ENCODE measurements around the gene GTF2I.
A peak's percentile ranks its signal among the peaks of the same experiment; 100 is the strongest.
"Not testable (repeated sequence)": the region's sequence is repeated elsewhere in the genome, so short reads cannot be mapped to it uniquely, and the experiment has no call there.

GTF2I gene

GRCh38 chr7:74655324-74655723 lies 2.2 kb upstream of the GTF2I start:
- H3K27ac ChIP-seq: no peak overlapping the region
- H3K4me3 ChIP-seq (ENCODE audit: low read depth, low read length): no peak overlapping the region
- in situ Hi-C loops (cut with HindIII; ENCODE audit: low pct_ligation_motif_present, low sequenced_read_pairs): no loop called here
- H3K27me3 ChIP-seq (replicated peaks): no peaks in the 10 kb centered on the region
- TF ChIP-seq CTCF (IDR thresholded peaks at IDR 0.05; ENCODE audit: low read depth, low read length, missing control alignments): no peak
- no peaks in the 10 kb centered on the region for H3K36me3 ChIP-seq (replicated peaks)
- DNase-seq: no peak

GRCh38 chr7:74655768-74656440 lies 1.6 kb upstream of the GTF2I start:
- no peak for TF ChIP-seq CTCF (IDR thresholded peaks at IDR 0.05; ENCODE audit: low read depth, low read length, missing control alignments)
- in situ Hi-C loops (cut with HindIII; ENCODE audit: low pct_ligation_motif_present, low sequenced_read_pairs): no loop called here
- DNase-seq: no peak
- Histone ChIP-seq H3K36me3 (replicated peaks) (no peaks in the 10 kb centered on the region), H3K27ac (no peak overlapping the region), H3K4me3 (ENCODE audit: low read depth, low read length) (peak overlapping the region; percentile 77), H3K27me3 (replicated peaks) (no peaks in the 10 kb centered on the region)

- no peaks in the 10 kb centered on the region for H3K27me3 ChIP-seq (replicated peaks)
- in situ Hi-C loops (cut with HindIII; ENCODE audit: low pct_ligation_motif_present, low sequenced_read_pairs): no loop called here
- H3K36me3 ChIP-seq (replicated peaks): no peaks in the 10 kb centered on the region
- no peak for DNase-seq
- no peak for TF ChIP-seq CTCF (IDR thresholded peaks at IDR 0.05; ENCODE audit: low read depth, low read length, missing control alignments)
- no peak overlapping the region for H3K27ac ChIP-seq
- peak overlapping the region; percentile 77 for H3K4me3 ChIP-seq (ENCODE audit: low read depth, low read length)
Measured at GRCh38 chr7:74656441-74656836, 1.1 kb upstream of the GTF2I start.

- peak; percentile 94 for DNase-seq
- Histone ChIP-seq H3K4me3 (ENCODE audit: low read depth, low read length) (peak overlapping the region; percentile 77), H3K36me3 (replicated peaks) (no peaks in the 10 kb centered on the region), H3K27ac (peak overlapping the region; percentile 92), H3K27me3 (replicated peaks) (no peaks in the 10 kb centered on the region)
- in situ Hi-C loops (cut with HindIII; ENCODE audit: low pct_ligation_motif_present, low sequenced_read_pairs): no loop called here
- peak; percentile 30 for TF ChIP-seq CTCF (IDR thresholded peaks at IDR 0.05; ENCODE audit: low read depth, low read length, missing control alignments)
Measured at GRCh38 chr7:74656837-74657691, 454 bp upstream of the GTF2I start.

GRCh38 chr7:74658178-74659004 lies 873 bp downstream of the GTF2I start:
- DNase-seq: peak; percentile 86
- Histone ChIP-seq H3K36me3 (replicated peaks) (no peaks in the 10 kb centered on the region), H3K27ac (peak overlapping the region; percentile 92), H3K4me3 (ENCODE audit: low read depth, low read length) (peak overlapping the region; percentile 68), H3K27me3 (replicated peaks) (no peaks in the 10 kb centered on the region)
- TF ChIP-seq CTCF (IDR thresholded peaks at IDR 0.05; ENCODE audit: low read depth, low read length, missing control alignments): no peak
- in situ Hi-C loops (cut with HindIII; ENCODE audit: low pct_ligation_motif_present, low sequenced_read_pairs): no loop called here

- H3K27ac ChIP-seq; DNase-seq; H3K27me3 ChIP-seq (replicated peaks); H3K36me3 ChIP-seq (replicated peaks); in situ Hi-C loops (cut with HindIII; ENCODE audit: low pct_ligation_motif_present, low sequenced_read_pairs); H3K4me3 ChIP-seq (ENCODE audit: low read depth, low read length): not testable (repeated sequence)
Measured at GRCh38 chr7:74660202-74660601, 2.7 kb downstream of the GTF2I start.

GRCh38 chr7:74661836-74662794 lies 4.6 kb downstream of the GTF2I start:
- peaks cover 19% of the 10 kb centered on the region for H3K36me3 ChIP-seq (replicated peaks)
- H3K27me3 ChIP-seq (replicated peaks); H3K27ac ChIP-seq; H3K4me3 ChIP-seq (ENCODE audit: low read depth, low read length); DNase-seq; in situ Hi-C loops (cut with HindIII; ENCODE audit: low pct_ligation_motif_present, low sequenced_read_pairs): not testable (repeated sequence)
